Ishikawa (cell line): ENCODE data around the gene STAT2.

ENCODE experiments used
- CEBPB ChIP-seq: IDR thresholded peaks from 2 replicates; pipeline ENCODE4 v1.6.1; 2012
- EGR1 ChIP-seq: IDR thresholded peaks from 2 replicates; pipeline ENCODE4 v1.6.1; 2012
- EP300 ChIP-seq: IDR thresholded peaks from 2 replicates; pipeline ENCODE4 v1.6.1; 2012; ENCODE audit warnings: borderline replicate concordance
- FOXM1 ChIP-seq: IDR thresholded peaks from 2 replicates; pipeline ENCODE4 v1.6.1; 2012; ENCODE audit warnings: low read depth, borderline replicate concordance
- NFIC ChIP-seq: IDR thresholded peaks from 2 replicates; pipeline ENCODE4 v1.6.1; 2012
- RAD21 ChIP-seq: IDR thresholded peaks from 2 replicates; pipeline ENCODE4 v1.6.1; 2012; ENCODE audit warnings: low read depth
- TAF1 ChIP-seq: IDR thresholded peaks from 2 replicates; pipeline ENCODE4 v1.6.1; 2012; ENCODE audit warnings: low read depth, mild to moderate bottlenecking
- TCF12 ChIP-seq: IDR thresholded peaks from 2 replicates; pipeline ENCODE4 v1.6.1; 2012; ENCODE audit warnings: low read depth
- YY1 ChIP-seq: IDR thresholded peaks from 2 replicates; pipeline ENCODE4 v1.6.1; 2012; ENCODE audit warnings: low read depth
- ZBTB7A ChIP-seq: IDR thresholded peaks from 2 replicates; pipeline ENCODE4 v1.6.1; 2012; ENCODE audit warnings: low read depth
- TF ChIP-seq, protein P1 (sequence below): IDR thresholded peaks from 2 replicates; pipeline ENCODE4 v1.6.1; 2012
- TF ChIP-seq, protein P2 (sequence below): IDR thresholded peaks from 2 replicates; pipeline ENCODE4 v1.6.1; 2012; ENCODE audit warnings: low read depth, mild to moderate bottlenecking

DNA sequence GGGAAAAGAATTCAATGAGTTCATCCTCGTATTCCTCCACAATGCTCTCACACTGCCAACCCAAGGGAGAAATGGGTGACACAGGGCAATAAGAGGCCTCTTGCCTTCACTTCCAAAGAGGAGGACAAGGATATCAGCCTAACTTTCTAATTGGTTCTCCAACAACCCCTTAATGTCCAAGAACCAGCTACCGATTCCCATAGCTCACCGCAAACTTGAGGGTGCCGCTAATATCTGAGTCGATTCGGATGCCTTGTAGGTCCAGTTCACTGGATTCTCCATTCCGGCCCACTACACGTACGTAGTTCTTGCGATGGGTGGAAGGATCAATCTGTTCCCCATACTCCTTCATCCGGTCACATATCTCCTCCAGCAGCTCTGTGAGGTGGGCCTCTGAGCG, 48.9 kb downstream of the STAT2 start:
- TF ChIP-seq RAD21 (no peak), EP300 (no peak), TAF1 (no peak), EGR1 (no peak), CEBPB (no peak), ZBTB7A (no peak), TCF12 (no peak), NFIC (no peak), YY1 (no peak), FOXM1 (no peak)
- TF ChIP-seq, protein P1, sequence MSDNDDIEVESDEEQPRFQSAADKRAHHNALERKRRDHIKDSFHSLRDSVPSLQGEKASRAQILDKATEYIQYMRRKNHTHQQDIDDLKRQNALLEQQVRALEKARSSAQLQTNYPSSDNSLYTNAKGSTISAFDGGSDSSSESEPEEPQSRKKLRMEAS: no peak
- TF ChIP-seq, protein P2, sequence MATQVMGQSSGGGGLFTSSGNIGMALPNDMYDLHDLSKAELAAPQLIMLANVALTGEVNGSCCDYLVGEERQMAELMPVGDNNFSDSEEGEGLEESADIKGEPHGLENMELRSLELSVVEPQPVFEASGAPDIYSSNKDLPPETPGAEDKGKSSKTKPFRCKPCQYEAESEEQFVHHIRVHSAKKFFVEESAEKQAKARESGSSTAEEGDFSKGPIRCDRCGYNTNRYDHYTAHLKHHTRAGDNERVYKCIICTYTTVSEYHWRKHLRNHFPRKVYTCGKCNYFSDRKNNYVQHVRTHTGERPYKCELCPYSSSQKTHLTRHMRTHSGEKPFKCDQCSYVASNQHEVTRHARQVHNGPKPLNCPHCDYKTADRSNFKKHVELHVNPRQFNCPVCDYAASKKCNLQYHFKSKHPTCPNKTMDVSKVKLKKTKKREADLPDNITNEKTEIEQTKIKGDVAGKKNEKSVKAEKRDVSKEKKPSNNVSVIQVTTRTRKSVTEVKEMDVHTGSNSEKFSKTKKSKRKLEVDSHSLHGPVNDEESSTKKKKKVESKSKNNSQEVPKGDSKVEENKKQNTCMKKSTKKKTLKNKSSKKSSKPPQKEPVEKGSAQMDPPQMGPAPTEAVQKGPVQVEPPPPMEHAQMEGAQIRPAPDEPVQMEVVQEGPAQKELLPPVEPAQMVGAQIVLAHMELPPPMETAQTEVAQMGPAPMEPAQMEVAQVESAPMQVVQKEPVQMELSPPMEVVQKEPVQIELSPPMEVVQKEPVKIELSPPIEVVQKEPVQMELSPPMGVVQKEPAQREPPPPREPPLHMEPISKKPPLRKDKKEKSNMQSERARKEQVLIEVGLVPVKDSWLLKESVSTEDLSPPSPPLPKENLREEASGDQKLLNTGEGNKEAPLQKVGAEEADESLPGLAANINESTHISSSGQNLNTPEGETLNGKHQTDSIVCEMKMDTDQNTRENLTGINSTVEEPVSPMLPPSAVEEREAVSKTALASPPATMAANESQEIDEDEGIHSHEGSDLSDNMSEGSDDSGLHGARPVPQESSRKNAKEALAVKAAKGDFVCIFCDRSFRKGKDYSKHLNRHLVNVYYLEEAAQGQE: no peak
